VCaP (cell line): ENCODE data around the gene TMEM14A.

ENCODE experiments used
- H3K27ac ChIP-seq: fragments of 450-650 bp; 2 replicates; pipeline ENCODE4 v1.5.1; 2017
- CTCF ChIP-seq: fragments of 450-650 bp; conservative IDR thresholded peaks from 2 replicates; pipeline ENCODE4 v1.5.1; 2017; ENCODE audit warnings: mild to moderate bottlenecking, moderate library complexity

TMEM14A gene

GRCh38 chr6:52670502-52671409, at the start of gene TMEM14A:
Gene TMEM14A, plus strand, starts transcription at chr6:52671113. Its CDS starts 5,990 bp downstream, at chr6:52677103.
- peak within 1 kb of the TSS; percentile 57 for H3K27ac ChIP-seq
- TF ChIP-seq CTCF, result no peak

- TF ChIP-seq CTCF, result no peak
- H3K27ac ChIP-seq, result no peak overlapping the region
These were observed 49.3 kb upstream of the TMEM14A start for GRCh38 chr6:52621631-52622030.

GRCh38 chr6:52622810-52623209, 48.1 kb upstream of the TMEM14A start:
- TF ChIP-seq CTCF, result no peak
- H3K27ac ChIP-seq, result no peak overlapping the region

GRCh38 chr6:52632011-52632410, 38.9 kb upstream of the TMEM14A start:
- no peak for TF ChIP-seq CTCF
- no peak overlapping the region for H3K27ac ChIP-seq

- TF ChIP-seq CTCF, result no peak
- no peak overlapping the region for H3K27ac ChIP-seq
These were observed 36.7 kb upstream of the TMEM14A start for GRCh38 chr6:52634211-52634610.

GRCh38 chr6:52635049-52635577, 35.8 kb upstream of the TMEM14A start:
- H3K27ac ChIP-seq, result no peak overlapping the region

GRCh38 chr6:52636830-52637229, 34.1 kb upstream of the TMEM14A start:
- no peak overlapping the region for H3K27ac ChIP-seq
- no peak for TF ChIP-seq CTCF

More at GRCh38 chr6:52635049-52635577, 35.8 kb upstream of the TMEM14A start:
- TF ChIP-seq CTCF, result no peak
